ENCODE measurements around the gene METTL25.

METTL25 gene

DNA sequence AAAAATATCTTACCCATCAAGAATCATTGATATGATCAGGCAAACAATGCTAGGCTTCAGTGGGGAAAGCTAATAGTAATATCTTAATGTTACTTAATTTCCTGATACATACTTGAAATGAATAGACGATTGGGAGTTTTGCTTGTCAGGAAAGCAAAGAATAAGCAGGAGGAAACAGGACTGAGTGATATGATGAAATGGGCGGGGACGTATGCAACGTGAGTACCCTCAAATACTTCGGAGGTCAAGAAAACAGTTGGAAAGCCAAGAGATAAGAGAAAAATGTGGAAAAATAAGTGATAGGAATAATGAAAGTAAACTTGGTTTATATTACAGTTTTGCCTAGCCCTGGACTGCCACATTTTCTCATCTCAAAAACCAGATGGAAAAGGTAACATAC lies 49.2 kb downstream of the METTL25 start:
- DNase-seq = no peak

DNA sequence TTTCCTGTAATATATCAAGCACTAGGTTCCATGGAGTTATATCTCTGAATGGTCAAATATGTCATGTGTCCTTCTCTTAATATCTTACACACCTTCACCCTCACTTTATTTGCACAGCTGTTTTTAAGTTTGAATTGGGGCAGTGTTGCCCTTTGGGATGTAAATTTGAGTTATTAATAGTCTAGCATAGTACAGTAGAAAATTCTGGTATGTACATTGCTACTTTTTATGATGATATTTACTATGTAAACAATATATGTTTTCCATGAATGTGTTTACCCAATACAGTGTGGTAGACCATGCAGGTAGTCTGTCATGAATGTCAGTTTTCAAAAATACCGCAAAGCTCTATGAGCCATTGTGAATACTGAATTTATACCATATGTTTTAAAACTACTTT lies 50.5 kb downstream of the METTL25 start:
- DNase-seq = no peak

DNA sequence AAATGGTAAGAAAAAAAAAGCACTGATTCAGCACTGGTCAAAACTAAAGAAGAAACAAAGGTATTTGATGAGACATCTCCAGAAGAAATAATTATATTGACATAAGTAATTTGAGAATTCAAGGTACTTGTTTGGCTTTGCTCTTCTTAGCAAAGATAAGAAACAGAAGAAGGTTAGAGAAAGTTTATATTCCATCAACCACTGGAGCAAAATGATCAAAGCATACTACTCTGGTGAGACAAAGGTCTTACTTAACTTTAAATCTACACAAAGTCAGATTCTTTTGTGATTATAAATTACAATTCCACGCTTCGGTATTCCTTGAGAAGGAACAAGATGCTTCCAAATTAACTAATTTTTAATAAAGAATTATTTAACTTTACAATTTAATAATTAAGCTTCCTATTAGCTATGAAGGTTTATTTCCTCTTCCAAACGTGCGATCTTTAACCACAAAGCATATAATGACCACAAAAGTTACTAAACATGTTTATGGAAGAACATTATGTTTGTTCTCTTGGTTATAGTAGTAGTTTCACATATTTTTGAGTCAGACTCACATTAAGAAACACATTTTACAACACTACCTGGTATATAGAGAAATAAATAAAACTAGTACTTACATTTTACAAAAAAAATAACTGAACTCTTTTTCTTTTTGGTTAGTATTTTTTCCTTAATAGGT lies 53.4 kb downstream of the METTL25 start:
- no peak for DNase-seq

DNA sequence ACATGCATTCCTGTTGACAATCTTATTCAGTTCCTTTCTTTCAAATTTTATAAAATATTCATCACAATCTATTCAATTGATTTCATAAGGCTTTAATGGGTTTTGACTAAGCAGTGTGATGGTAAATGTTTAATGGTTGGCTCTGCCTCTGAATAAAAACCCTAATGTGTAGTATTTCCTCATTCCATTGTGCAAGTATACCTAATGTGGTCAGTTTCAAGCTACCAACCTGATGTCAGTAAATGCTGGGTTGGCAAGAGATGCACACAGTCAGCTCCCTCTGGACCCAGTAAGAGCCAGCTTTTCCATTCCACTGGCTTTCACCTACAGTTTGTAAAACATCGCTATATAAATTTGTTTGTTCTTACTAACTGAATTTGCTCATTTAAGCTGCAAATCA lies 53.9 kb downstream of the METTL25 start:
- no peak for DNase-seq

DNA sequence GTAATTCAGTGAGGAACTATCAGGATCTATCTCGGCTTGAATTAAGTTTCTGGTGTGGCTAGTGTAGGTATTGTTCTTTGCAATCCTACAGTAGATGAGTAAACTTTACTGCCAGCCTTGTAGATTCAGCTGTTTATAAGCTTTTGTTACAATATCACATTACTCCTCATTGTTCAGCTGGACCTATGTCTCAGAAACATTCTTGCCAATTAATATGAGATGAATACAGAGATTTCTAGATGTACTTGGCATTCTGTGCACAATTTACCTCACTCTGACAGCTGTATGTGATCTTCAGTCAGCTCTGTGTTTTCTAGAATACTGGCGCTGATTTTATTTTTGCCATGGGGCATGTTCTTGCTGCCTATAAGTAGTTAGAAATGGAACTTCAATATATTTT lies 55.7 kb downstream of the METTL25 start:
- DNase-seq = no peak

GRCh38 chr12:82414926-82415325 lies 56.6 kb downstream of the METTL25 start:
- DNase-seq = no peak

DNA sequence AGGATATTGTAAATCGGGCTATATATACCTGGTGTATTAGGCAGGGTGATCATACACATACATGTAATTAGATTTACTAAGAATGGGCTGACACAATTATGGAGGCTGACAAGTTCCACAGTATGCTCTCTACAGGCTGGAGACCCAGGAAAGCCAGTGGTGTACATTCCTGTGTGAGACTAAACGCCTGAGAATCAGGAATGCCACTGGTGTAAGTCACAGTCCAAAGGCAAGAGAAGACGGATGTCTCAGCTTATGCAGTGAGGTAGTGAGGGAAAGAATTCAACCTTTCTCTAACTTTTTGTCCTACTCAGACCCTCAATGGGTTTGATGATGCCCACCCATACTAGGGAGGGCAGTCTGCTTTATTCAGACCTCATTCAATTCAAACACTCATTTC lies 57.1 kb downstream of the METTL25 start:
- no peak for DNase-seq

DNA sequence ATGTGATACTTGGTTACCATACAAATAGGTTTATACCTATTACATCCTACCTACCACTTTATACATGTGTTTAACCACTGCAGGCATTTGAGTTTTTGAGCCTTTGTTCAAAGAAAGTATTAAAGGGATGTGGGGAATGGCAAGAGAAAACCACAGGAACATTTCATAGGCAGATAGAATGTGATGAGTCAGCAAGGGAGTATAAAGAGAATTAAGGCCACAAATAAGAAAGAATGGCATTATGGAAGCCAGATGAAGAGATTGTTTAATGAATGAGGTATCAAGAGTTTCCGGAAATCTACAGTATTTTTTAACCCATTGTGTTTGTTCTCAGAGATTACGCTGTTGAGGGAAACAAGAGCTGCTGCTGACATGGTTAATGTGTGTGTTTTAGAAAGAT lies 66.9 kb downstream of the METTL25 start:
- DNase-seq = no peak

GRCh38 chr12:82426081-82426480 lies 67.8 kb downstream of the METTL25 start:
- no peak for DNase-seq

GRCh38 chr12:82426586-82426985 lies 68.3 kb downstream of the METTL25 start:
- DNase-seq = no peak

- no peak for DNase-seq
These were observed 72.3 kb downstream of the METTL25 start for GRCh38 chr12:82430541-82431145.

- DNase-seq = no peak
These were observed 76.1 kb downstream of the METTL25 start for GRCh38 chr12:82434392-82434911.

DNA sequence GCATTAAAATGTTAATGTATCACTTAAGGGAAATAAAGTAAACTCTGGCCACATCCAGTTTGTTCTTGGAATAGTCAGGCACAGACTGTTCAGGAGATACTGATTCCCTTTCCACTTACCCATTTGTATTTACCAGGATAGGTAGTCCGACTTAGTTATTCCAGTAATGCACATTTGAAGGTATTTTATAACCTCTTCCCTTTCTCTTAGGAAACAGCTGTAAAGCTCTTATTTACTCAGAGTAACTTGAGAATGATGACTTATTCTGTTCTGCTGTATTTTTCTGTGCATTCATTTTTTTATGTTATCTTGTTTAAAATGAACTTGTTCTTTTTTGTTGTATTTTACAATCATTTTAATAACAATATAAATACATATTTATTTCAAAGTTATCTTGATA lies 78.0 kb downstream of the METTL25 start:
- no peak for DNase-seq

- DNase-seq = no peak
These were observed 79.4 kb downstream of the METTL25 start for GRCh38 chr12:82437744-82438143.

- DNase-seq = no peak
These were observed 80.0 kb downstream of the METTL25 start for GRCh38 chr12:82438356-82438755.

DNA sequence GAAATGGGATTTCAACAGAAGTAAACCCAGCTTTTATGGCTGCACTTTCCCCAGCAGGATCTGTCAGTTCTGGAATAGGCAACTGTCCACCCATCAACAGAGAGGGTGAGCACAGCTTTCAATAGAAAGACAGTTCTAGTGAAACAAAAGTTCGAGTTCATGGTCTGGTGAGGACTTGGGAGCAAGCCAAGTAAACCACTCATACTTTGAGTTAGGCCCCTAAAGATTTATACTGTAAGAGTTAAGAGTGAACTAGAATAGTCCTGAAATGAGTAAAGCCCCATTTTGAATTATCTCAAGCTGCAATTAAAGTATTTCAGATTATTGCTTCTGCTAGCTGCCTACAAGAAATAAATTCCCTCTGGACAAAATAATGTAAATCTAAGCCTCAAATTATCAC lies 82.6 kb downstream of the METTL25 start:
- DNase-seq = no peak

GRCh38 chr12:82448911-82449578 lies 90.7 kb downstream of the METTL25 start:
- DNase-seq = no peak

GRCh38 chr12:82456633-82457032 lies 98.3 kb downstream of the METTL25 start:
- no peak for DNase-seq

DNA sequence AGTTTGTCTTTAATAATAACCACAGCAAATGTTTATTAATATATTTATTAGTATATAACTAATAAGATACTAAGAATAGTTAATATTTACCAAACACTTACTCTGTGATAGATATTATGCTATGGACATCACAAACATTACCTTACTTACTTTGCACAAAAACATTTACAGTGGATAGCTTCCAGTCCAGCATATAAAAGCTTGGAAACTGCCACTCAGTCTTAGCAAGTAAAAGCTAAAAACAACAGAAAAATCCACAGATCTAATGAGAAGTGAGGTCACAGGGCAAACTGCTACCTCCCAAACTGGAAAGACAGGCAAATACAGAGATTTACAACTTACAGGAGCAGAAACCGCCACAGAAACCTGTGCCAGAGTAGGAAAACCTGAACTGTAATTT lies 99.8 kb downstream of the METTL25 start:
- no peak for DNase-seq

- DNase-seq = no peak
These were observed 103.1 kb downstream of the METTL25 start for GRCh38 chr12:82461393-82461792.

GRCh38 chr12:82461836-82462235 lies 103.5 kb downstream of the METTL25 start:
- no peak for DNase-seq

DNA sequence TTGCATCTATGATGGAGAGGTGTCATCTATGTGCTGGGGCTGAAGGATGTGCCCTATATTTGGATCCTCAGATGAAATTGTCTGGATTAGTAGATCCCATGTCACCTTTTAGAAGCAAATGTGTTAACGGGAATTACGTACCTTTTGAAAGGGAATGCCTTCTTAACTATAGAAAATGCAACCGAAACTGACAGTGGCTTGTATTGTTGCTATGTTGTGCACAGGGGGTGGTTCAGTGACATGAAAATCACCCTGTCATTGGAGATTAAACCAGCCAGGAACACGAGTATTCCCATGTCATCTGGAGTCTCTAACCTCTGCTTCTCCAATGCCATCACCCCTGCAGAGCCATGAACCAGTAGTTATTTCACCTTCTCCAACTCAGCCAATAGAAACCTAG lies 110.2 kb downstream of the METTL25 start:
- DNase-seq = no peak

- no peak for DNase-seq
These were observed 112.7 kb downstream of the METTL25 start for GRCh38 chr12:82470906-82471512.
